ENCODE measurements around the gene MED12.

DNA sequence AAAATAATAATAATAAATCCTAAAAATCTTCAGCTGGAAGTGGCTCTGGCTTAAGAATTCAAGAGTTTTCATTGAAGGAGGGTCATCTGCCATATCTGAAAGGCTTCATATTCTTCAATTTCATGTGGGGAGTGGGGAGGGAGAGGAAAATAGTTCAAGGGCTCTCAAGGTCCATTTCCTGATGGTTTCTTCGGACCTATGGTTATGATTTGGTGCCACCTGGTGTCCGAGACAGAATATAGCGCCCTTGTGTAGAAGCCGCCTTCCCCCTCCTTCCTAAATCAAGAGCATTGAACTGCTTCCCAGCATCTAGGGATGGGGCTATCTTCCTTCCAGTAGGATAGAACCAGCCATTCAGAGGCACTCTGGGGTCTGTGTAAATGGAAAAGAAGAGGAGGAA lies 60.5 kb downstream of the MED12 start:
- TF ChIP-seq, protein P1, sequence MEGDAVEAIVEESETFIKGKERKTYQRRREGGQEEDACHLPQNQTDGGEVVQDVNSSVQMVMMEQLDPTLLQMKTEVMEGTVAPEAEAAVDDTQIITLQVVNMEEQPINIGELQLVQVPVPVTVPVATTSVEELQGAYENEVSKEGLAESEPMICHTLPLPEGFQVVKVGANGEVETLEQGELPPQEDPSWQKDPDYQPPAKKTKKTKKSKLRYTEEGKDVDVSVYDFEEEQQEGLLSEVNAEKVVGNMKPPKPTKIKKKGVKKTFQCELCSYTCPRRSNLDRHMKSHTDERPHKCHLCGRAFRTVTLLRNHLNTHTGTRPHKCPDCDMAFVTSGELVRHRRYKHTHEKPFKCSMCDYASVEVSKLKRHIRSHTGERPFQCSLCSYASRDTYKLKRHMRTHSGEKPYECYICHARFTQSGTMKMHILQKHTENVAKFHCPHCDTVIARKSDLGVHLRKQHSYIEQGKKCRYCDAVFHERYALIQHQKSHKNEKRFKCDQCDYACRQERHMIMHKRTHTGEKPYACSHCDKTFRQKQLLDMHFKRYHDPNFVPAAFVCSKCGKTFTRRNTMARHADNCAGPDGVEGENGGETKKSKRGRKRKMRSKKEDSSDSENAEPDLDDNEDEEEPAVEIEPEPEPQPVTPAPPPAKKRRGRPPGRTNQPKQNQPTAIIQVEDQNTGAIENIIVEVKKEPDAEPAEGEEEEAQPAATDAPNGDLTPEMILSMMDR (IDR thresholded peaks at IDR 0.05; ENCODE audit: insufficient read depth, low read length), result peak; percentile 36
- no peak for TF ChIP-seq GABPA (IDR thresholded peaks at IDR 0.05; ENCODE audit: low read depth)
- TF ChIP-seq POLR2AphosphoS5 (IDR thresholded peaks at IDR 0.05; ENCODE audit: low read depth), result no peak
- TF ChIP-seq REST (IDR thresholded peaks at IDR 0.05; ENCODE audit: insufficient replicate concordance, low read depth), result no peak
- TF ChIP-seq SPI1 (IDR thresholded peaks at IDR 0.05; ENCODE audit: borderline replicate concordance, low read depth), result no peak

Data from HL-60 (cell line).